IPS-18a (cell line): Measurements from ENCODE around the gene CBX2.
A peak's percentile ranks its signal among the peaks of the same experiment; 100 is the strongest.

Source experiments
- H3K27ac ChIP-seq: one replicate; pipeline ENCODE4 v1.5.1; 2013; ENCODE audit warnings: low read length
- H3K27me3 ChIP-seq: one replicate; pipeline ENCODE4 v1.6.1; 2013; ENCODE audit warnings: mild to moderate bottlenecking, low read length; ENCODE audit not compliant: control insufficient read depth, insufficient read depth
- H3K36me3 ChIP-seq: one replicate; pipeline ENCODE4 v1.6.1; 2013; ENCODE audit warnings: low read depth, low read length; ENCODE audit not compliant: control insufficient read depth
- H3K4me1 ChIP-seq: one replicate; pipeline ENCODE4 v1.6.1; 2013; ENCODE audit warnings: low read depth, low read length; ENCODE audit not compliant: control insufficient read depth
- H3K4me3 ChIP-seq: one replicate; pipeline ENCODE4 v1.5.1; 2013; ENCODE audit warnings: low read length
- H3K9ac ChIP-seq: one replicate; pipeline ENCODE4 v1.6.1; 2013; ENCODE audit warnings: mild to moderate bottlenecking, low read length, moderate library complexity
- H3K9me3 ChIP-seq: one replicate; pipeline ENCODE4 v1.6.1; 2013; ENCODE audit warnings: low read depth, low read length; ENCODE audit not compliant: control insufficient read depth

Gene CBX2

GRCh38 chr17:79777894-79778503 is at the start of gene CBX2:
CBX2 (plus strand) TSS chr17:79778148; CDS start chr17:79778236, 88 bp downstream.
- Histone ChIP-seq H3K4me1 (peaks cover 17% of the 10 kb centered on the region), H3K27ac (peak within 1 kb of the TSS; percentile 61), H3K36me3 (peaks cover 35% of the 10 kb centered on the region), H3K9me3 (no peaks in the 10 kb centered on the region), H3K27me3 (peaks cover 24% of the 10 kb centered on the region), H3K4me3 (peak within 1 kb of the TSS; percentile 82), H3K9ac (peak within 1 kb of the TSS; percentile 81)

DNA sequence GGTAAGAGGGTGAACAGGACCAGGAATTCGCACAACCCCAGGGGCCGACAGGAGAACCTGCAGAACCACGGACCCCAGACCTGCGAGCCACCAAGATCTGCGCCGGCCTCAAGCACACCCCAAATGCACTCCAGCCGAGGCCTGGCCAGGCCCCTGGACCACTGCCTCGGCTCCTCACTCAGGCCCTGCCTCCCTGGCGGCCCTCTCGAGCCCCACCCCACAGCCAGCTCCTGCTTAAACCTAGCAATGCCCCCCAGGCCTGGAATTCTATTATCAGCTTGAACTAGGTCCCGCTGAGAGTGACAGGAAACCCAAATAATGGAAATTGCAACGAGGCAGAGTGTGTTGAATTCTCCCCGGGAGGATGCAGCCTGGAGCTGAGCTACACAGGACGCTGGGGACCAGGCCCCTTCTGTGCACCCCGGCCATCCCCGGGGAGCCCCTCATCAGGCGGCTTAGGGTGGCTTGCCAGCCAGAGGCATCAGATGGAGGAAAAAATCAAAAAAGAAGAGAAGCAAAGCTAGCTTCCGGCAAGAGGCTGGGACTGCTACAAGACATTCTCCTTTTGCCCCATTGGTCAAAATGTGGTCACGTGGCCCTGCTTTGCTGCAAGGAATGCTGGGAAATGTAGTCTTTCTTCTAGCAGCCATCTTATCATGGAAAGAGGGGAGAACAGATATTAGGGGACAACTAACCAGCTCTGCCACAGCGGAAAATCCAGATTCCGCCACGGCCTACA is 49.6 kb upstream of the CBX2 start:
- Histone ChIP-seq H3K9ac (no peak overlapping the region), H3K4me1 (no peaks in the 10 kb centered on the region), H3K4me3 (peak overlapping the region; percentile 35)

DNA sequence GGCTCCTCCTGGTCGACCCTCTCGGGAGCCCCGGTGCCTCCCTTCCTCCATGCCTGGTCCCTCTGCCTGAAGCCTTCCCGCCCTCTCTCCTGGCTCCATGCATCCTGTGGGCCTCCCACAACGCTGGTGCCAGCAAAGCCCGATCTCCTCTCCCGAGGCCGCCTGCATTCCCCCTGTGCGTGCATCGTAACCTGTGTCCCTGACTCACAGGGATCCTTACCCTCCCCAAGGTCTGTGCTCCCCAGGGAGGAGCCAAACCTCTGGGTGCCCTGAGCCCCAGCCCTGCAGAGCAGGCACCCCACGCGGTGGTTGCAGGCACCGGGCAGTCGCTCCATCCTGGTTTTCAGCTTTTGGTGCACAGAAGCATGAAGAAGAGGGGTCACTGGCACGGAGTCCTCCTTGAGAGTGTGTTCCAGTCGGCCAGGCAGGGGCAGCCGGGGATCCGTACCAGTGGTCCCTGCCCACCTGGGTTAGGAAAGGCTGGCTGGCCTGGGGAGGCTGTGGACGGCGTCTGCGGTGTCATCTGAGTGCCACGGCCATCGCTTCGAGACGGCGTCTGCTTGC is 49.0 kb upstream of the CBX2 start:
- Histone ChIP-seq H3K27me3 (no peaks in the 10 kb centered on the region), H3K9ac (no peak overlapping the region), H3K4me1 (no peaks in the 10 kb centered on the region), H3K27ac (no peak overlapping the region), H3K36me3 (no peaks in the 10 kb centered on the region), H3K9me3 (no peaks in the 10 kb centered on the region), H3K4me3 (no peak overlapping the region)

More for the DNA sequence above, 49.6 kb upstream of the CBX2 start:
- no peaks in the 10 kb centered on the region for H3K9me3 ChIP-seq
- no peaks in the 10 kb centered on the region for H3K27me3 ChIP-seq
- H3K36me3 ChIP-seq, result no peaks in the 10 kb centered on the region
- no peak overlapping the region for H3K27ac ChIP-seq

DNA sequence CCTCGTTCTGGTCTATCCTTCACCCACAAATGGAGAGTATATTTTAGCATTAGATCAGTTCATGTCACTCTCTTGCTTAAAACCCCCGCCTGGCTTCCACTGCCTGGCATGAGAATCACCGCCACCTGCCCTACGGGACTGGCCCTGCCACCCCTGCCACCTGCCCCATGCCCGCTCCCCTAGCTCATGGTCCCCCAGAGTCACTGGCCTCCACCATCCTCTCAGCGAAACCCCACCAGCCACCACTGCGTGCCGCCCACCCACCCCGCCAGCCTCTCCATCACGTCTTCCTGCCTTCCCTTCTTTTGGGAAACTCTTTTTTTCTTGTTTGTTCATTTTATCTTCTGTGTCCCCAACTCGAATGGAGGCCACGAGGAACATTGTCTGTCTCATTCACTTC is 48.2 kb upstream of the CBX2 start:
- H3K4me1 ChIP-seq, result no peaks in the 10 kb centered on the region
- no peak overlapping the region for H3K9ac ChIP-seq
- no peaks in the 10 kb centered on the region for H3K27me3 ChIP-seq
- H3K27ac ChIP-seq, result no peak overlapping the region
- H3K36me3 ChIP-seq, result no peaks in the 10 kb centered on the region
- H3K4me3 ChIP-seq, result no peak overlapping the region
- no peaks in the 10 kb centered on the region for H3K9me3 ChIP-seq

GRCh38 chr17:79730437-79730768 is 47.5 kb upstream of the CBX2 start:
- no peak overlapping the region for H3K4me3 ChIP-seq

GRCh38 chr17:79730769-79731483 is 47.0 kb upstream of the CBX2 start, which contains the start of gene ENPP7:
ENPP7 (plus strand) TSS chr17:79730943; CDS start chr17:79731140, 197 bp downstream.
- H3K27ac ChIP-seq, result no peak within 1 kb of the TSS
- no peaks in the 10 kb centered on the region for H3K9me3 ChIP-seq
- no peaks in the 10 kb centered on the region for H3K4me1 ChIP-seq
- no peaks in the 10 kb centered on the region for H3K36me3 ChIP-seq
- H3K4me3 ChIP-seq, result no peak within 1 kb of the TSS
- H3K27me3 ChIP-seq, result no peaks in the 10 kb centered on the region
- no peak within 1 kb of the TSS for H3K9ac ChIP-seq

More at GRCh38 chr17:79730437-79730768, 47.5 kb upstream of the CBX2 start:
- no peaks in the 10 kb centered on the region for H3K9me3 ChIP-seq
- H3K9ac ChIP-seq, result no peak overlapping the region
- no peaks in the 10 kb centered on the region for H3K4me1 ChIP-seq
- H3K36me3 ChIP-seq, result no peaks in the 10 kb centered on the region
- H3K27me3 ChIP-seq, result no peaks in the 10 kb centered on the region
- no peak overlapping the region for H3K27ac ChIP-seq

- H3K9ac ChIP-seq, result no peak overlapping the region
- no peaks in the 10 kb centered on the region for H3K4me1 ChIP-seq
- H3K9me3 ChIP-seq, result no peaks in the 10 kb centered on the region
- H3K36me3 ChIP-seq, result no peaks in the 10 kb centered on the region
- no peak overlapping the region for H3K27ac ChIP-seq
- no peak overlapping the region for H3K4me3 ChIP-seq
- no peaks in the 10 kb centered on the region for H3K27me3 ChIP-seq
These were observed 45.7 kb upstream of the CBX2 start for GRCh38 chr17:79732254-79732653.

GRCh38 chr17:79732804-79733691 is 44.9 kb upstream of the CBX2 start:
- H3K9ac ChIP-seq, result no peak overlapping the region
- H3K4me1 ChIP-seq, result no peaks in the 10 kb centered on the region
- no peak overlapping the region for H3K27ac ChIP-seq
- H3K9me3 ChIP-seq, result no peaks in the 10 kb centered on the region
- H3K4me3 ChIP-seq, result no peak overlapping the region
- no peaks in the 10 kb centered on the region for H3K27me3 ChIP-seq
- H3K36me3 ChIP-seq, result no peaks in the 10 kb centered on the region

DNA sequence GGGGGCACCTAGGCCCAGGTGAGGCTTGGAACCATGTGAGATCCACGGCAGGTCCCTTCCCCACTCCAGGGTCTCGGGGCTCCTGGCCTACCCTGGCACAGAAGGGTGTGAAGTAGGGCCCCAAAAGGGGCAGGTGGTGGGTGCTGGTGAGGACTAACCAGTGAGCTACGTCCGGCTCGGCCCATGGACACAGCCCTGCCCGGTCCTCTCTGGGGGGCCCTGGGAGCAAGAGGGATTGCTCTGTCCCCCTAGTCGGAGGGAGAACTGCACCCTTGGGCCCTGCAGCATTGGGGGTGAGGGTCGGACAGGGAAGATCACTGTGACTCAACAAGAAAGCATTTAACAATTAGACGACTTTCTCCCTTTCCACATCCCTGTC is 44.3 kb upstream of the CBX2 start:
- Histone ChIP-seq H3K4me1 (no peaks in the 10 kb centered on the region), H3K27ac (no peak overlapping the region), H3K9ac (no peak overlapping the region), H3K4me3 (no peak overlapping the region), H3K27me3 (no peaks in the 10 kb centered on the region), H3K36me3 (no peaks in the 10 kb centered on the region), H3K9me3 (no peaks in the 10 kb centered on the region)

DNA sequence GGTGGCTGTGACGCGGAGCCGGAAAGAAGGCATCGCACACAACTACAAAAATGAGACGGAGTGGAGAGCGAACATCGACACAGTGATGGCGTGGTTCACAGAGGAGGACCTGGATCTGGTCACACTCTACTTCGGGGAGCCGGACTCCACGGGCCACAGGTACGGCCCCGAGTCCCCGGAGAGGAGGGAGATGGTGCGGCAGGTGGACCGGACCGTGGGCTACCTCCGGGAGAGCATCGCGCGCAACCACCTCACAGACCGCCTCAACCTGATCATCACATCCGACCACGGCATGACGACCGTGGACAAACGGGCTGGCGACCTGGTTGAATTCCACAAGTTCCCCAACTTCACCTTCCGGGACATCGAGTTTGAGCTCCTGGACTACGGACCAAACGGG is 42.9 kb upstream of the CBX2 start:
- H3K36me3 ChIP-seq, result no peaks in the 10 kb centered on the region
- H3K27ac ChIP-seq, result no peak overlapping the region
- peaks cover 6% of the 10 kb centered on the region for H3K27me3 ChIP-seq
- H3K4me3 ChIP-seq, result no peak overlapping the region
- no peaks in the 10 kb centered on the region for H3K9me3 ChIP-seq
- no peak overlapping the region for H3K9ac ChIP-seq
- no peaks in the 10 kb centered on the region for H3K4me1 ChIP-seq
